ENCODE measurements around the gene ADRA2A. TPM values are rescaled to one million over a fixed set of nuclear protein-coding genes. Genes with fewer than 3 reads are reported as not detected.

Gene ADRA2A
- total RNA-seq, 4 donors from 2014 or later = 1.0 to 9.1 (median 3.5) TPM

DNA sequence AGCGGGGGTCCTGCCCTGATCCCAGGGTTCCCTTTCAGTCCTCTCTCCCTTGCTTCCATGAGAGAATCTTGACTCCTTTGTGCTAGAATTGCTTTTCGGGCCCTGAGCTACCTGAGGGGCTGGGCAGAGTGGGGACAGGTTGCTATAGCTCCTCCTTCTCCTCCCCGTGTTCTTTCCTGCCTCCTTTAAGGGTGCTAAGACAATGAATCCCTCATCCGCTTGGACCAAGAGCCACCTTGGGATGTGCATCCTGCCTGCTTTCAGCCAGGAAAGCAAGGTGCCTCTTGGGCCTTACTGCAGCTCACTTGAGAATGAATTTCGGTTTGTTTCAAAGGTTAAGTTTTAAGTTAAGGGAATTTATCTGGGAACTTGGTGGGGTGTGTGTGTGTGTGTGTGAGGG, 53.6 kb downstream of the ADRA2A start:
- Histone ChIP-seq H3K27me3 (no peaks in the 10 kb centered on the region), H3K4me1 (no peaks in the 10 kb centered on the region), H3K36me3 (no peaks in the 10 kb centered on the region), H3K4me3 (replicated peaks in 1 of 3) (no peak overlapping the region), H3K9me3 (no peaks in the 10 kb centered on the region), H3K27ac (no peak overlapping the region)
- TF ChIP-seq POLR2A (IDR thresholded peaks at IDR 0.05) = no peak
- TF ChIP-seq, protein P1, sequence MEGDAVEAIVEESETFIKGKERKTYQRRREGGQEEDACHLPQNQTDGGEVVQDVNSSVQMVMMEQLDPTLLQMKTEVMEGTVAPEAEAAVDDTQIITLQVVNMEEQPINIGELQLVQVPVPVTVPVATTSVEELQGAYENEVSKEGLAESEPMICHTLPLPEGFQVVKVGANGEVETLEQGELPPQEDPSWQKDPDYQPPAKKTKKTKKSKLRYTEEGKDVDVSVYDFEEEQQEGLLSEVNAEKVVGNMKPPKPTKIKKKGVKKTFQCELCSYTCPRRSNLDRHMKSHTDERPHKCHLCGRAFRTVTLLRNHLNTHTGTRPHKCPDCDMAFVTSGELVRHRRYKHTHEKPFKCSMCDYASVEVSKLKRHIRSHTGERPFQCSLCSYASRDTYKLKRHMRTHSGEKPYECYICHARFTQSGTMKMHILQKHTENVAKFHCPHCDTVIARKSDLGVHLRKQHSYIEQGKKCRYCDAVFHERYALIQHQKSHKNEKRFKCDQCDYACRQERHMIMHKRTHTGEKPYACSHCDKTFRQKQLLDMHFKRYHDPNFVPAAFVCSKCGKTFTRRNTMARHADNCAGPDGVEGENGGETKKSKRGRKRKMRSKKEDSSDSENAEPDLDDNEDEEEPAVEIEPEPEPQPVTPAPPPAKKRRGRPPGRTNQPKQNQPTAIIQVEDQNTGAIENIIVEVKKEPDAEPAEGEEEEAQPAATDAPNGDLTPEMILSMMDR (IDR thresholded peaks at IDR 0.05) = no peak
- intact Hi-C loops (cut with DNase I) = no loop called here
- DNase-seq = no peak
- 65 to 72% methylated on average over 5 of the region's 5 CpGs for WGBS, 2 donors

Small RNA genes lying within 50 kb of the gene (small RNA-seq; reads per million reads assigned to genes)
- gene AL355863.1 = not detected

Other genes starting within 250 kb of the ADRA2A start
- gene PDCD4, start 205.1 kb upstream of the ADRA2A start, total RNA-seq = 100 to 1,000 TPM; 188 to 340 (median 256) TPM
- gene BBIP1, start 157.8 kb upstream of the ADRA2A start, total RNA-seq = 10 to 100 TPM; 27.3 to 48.4 (median 34.1) TPM
- gene SHOC2, start 157.4 kb upstream of the ADRA2A start, total RNA-seq = 10 to 100 TPM; 62.2 to 96.2 (median 71.1) TPM